Bronchial epithelial cell (primary cell): ENCODE measurements around the gene SFMBT2. TPM values are rescaled to one million over a fixed set of nuclear protein-coding genes. Genes with fewer than 3 reads are reported as not detected.

Source experiments
- DNase-seq: peaks from one replicate; pipeline ENCODE4 v3.0.0-alpha.2; 2010; ENCODE audit warnings: low read depth
- FAIRE-seq: peaks from 2 replicates; lab custom pipeline; 2011; peaks lifted over from hg19 to GRCh38; lab: Jason Lieb, UNC
- H3K27me3 ChIP-seq: 2 replicates; pipeline ENCODE4 v1.5.1; 2011; ENCODE audit warnings: low read length; ENCODE audit not compliant: control insufficient read depth, insufficient read depth
- H3K36me3 ChIP-seq: 2 replicates; pipeline ENCODE4 v1.5.1; 2011; ENCODE audit warnings: low read length; ENCODE audit not compliant: control insufficient read depth, insufficient read depth
- H3K4me3 ChIP-seq: 2 replicates; pipeline ENCODE4 v1.5.1; 2011; ENCODE audit warnings: mild to moderate bottlenecking, low read depth, low read length, control low read depth
- total RNA-seq: library from RNA; depleted of rRNA; stranded (reverse); fragments of >200 nt; gene quantifications from 2 replicates; pipeline ENCODE4 v1.2.1, GENCODE V29; 2014
- TF ChIP-seq, protein P1 (sequence below): IDR thresholded peaks from 2 replicates; pipeline ENCODE4 v1.5.1; 2011; ENCODE audit warnings: mild to moderate bottlenecking, moderate library complexity, low read length, control low read depth, inconsistent platforms; ENCODE audit not compliant: insufficient read depth, severe bottlenecking

The SFMBT2 gene
- total RNA-seq, 1 donor from 2014 or later = under 0.01 TPM

DNA sequence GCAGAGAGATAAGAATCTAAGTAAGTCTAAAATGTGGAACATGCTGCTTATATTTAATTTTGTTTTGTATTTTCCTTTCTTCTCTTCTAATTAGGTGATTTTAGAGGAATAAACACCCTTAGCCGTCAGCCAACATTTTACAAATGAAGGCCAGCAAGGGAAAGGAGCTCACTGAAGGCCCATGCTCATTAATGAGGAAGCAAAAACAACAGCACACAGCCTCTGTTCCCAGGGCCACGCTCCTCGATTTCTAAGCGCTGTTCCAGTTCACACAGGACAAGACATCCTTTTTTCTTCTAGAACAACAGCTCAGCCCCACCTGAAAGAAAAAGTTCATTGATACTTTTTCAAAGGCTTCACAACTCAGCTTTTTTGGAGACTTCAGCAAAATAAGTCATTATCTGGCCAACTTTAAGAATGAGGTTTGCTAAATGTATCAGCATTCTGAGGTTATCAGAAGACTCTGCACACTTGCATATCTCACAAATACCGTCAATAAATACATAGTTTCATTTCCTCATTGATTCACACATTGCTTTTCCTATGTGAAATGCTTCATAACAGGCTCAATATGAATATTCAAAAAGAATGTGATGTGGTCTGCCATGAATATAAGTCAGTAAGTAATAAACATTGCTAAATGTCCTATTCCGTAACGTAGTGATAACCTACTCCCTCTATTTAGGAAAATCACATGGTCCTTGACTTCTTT is 34.8 kb upstream of the SFMBT2 start:
- DNase-seq (no peak), FAIRE-seq (no peak)
- TF ChIP-seq, protein P1, sequence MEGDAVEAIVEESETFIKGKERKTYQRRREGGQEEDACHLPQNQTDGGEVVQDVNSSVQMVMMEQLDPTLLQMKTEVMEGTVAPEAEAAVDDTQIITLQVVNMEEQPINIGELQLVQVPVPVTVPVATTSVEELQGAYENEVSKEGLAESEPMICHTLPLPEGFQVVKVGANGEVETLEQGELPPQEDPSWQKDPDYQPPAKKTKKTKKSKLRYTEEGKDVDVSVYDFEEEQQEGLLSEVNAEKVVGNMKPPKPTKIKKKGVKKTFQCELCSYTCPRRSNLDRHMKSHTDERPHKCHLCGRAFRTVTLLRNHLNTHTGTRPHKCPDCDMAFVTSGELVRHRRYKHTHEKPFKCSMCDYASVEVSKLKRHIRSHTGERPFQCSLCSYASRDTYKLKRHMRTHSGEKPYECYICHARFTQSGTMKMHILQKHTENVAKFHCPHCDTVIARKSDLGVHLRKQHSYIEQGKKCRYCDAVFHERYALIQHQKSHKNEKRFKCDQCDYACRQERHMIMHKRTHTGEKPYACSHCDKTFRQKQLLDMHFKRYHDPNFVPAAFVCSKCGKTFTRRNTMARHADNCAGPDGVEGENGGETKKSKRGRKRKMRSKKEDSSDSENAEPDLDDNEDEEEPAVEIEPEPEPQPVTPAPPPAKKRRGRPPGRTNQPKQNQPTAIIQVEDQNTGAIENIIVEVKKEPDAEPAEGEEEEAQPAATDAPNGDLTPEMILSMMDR = no peak
- no peaks in the 10 kb centered on the region for H3K36me3 ChIP-seq
- no peak overlapping the region for H3K4me3 ChIP-seq
- no peaks in the 10 kb centered on the region for H3K27me3 ChIP-seq

DNA sequence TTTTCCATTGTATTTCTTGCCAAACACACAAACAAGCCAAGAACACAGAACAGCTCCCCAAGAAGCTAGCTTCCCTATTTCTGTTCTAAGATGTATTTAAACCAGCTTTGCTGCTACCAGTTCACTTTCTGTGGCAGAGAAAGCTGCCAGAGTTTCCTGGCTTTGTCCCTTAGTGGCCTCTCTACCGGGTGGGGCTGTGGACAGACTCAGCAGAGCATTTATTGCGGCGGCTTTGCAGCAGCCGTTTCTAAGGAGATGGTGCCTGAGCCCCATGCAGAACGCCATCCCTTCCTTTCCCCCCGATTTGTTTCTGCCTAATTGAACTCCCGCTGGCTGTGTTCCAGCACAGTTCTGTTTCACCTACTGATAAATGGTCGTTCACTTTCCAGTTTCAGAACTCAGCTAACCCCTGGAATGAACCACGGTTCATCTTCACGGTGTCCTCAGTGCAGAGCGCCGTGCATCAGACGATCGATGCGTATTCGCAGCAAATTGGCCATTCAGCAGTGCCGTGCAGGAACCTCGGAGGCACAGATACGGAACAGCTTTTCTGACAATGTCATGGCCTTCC is 33.8 kb upstream of the SFMBT2 start:
- TF ChIP-seq, protein P1 = no peak
- Histone ChIP-seq H3K27me3 (no peaks in the 10 kb centered on the region), H3K36me3 (no peaks in the 10 kb centered on the region), H3K4me3 (no peak overlapping the region)
- DNase-seq = no peak
- FAIRE-seq = no peak

DNA sequence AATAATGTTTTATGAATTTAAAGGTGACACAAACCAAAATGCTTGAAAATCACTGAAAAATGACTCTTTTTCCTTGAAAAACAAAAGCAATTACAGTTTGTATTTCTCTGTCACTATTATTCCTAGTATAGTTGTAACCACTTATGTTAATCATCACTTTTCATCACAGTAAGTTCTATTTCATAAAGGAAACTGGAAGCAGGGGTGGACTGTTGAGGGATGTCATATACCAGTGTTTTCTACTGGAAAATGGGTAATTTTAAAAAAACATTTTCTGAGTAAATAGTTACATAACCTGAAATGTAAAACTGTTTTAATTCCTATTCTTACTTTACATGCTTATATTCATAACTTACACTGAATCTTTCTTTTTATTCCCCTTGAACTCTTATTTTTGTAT is 32.2 kb upstream of the SFMBT2 start:
- H3K4me3 ChIP-seq = no peak overlapping the region
- FAIRE-seq (no peak), DNase-seq (no peak)
- TF ChIP-seq, protein P1 = no peak
- no peaks in the 10 kb centered on the region for H3K36me3 ChIP-seq
- H3K27me3 ChIP-seq = no peaks in the 10 kb centered on the region

GRCh38 chr10:7441403-7442147 is 30.7 kb upstream of the SFMBT2 start:
- FAIRE-seq = no peak
- Histone ChIP-seq H3K36me3 (no peaks in the 10 kb centered on the region), H3K27me3 (no peaks in the 10 kb centered on the region), H3K4me3 (no peak overlapping the region)
- DNase-seq = no peak
- TF ChIP-seq, protein P1 = no peak

- TF ChIP-seq, protein P1 = no peak
- H3K27me3 ChIP-seq = no peaks in the 10 kb centered on the region
- no peaks in the 10 kb centered on the region for H3K36me3 ChIP-seq
- no peak overlapping the region for H3K4me3 ChIP-seq
- FAIRE-seq = no peak
- no peak for DNase-seq
These were observed 28.9 kb upstream of the SFMBT2 start for GRCh38 chr10:7439696-7440095.
